ENCODE results near the gene CDKAL1. TPM values are rescaled to one million over a fixed set of nuclear protein-coding genes. Genes with fewer than 3 reads are reported as not detected.

CDKAL1 gene
- total RNA-seq, 1 donor from 2014 or later, result 12.2 TPM

DNA sequence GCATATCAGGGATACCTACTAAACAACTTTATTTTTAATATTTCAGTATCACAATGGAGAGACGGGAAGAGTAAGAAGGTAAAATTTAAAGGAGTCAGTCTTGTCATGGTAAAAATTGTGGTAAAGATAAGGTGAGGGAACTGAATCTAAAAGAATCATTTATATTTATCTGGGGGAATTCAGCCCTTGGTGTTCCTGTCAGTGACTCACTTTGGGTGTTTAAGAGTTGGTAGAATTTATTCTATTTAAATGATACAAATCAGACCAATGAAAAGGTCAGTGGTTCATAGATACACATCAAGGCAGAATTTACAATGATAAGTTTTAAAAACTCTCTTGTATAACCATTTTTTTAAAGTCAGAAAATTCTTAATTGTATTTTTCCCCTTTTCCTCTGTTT, 164.4 kb downstream of the CDKAL1 start:
- DNase-seq (ENCODE audit: low read depth), result no peak
- no peak overlapping the region for H3K4me3 ChIP-seq (ENCODE audit: low read depth, low read length)
- no peak for TF ChIP-seq CTCF (conservative IDR thresholded peaks at IDR 0.05; ENCODE audit: low read depth, low read length)

- DNase-seq (ENCODE audit: low read depth), result no peak
- TF ChIP-seq CTCF (conservative IDR thresholded peaks at IDR 0.05; ENCODE audit: low read depth, low read length), result no peak
- H3K4me3 ChIP-seq (ENCODE audit: low read depth, low read length), result no peak overlapping the region
Measured at GRCh38 chr6:20699402-20699801, 165.1 kb downstream of the CDKAL1 start.

DNA sequence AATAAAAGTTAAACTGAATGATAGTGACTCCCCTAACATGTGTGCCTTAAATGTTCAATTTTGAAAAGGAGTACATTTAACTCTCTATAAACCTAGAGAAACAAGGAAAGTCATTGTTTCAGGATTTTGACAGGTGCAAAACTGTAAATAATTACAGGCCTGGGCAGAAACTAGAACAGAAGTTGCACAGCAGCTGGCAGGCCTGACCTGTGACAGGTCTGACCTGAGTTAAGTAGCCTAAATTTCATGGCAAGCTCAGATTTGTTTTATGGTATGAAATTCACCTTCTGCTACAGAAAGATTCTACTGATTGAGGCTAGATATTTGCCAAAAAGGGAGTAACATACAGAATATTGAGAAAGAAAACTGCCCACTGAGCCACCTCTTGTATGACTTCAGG, 166.1 kb downstream of the CDKAL1 start:
- TF ChIP-seq CTCF (conservative IDR thresholded peaks at IDR 0.05; ENCODE audit: low read depth, low read length), result no peak
- no peak overlapping the region for H3K4me3 ChIP-seq (ENCODE audit: low read depth, low read length)
- DNase-seq (ENCODE audit: low read depth), result no peak

DNA sequence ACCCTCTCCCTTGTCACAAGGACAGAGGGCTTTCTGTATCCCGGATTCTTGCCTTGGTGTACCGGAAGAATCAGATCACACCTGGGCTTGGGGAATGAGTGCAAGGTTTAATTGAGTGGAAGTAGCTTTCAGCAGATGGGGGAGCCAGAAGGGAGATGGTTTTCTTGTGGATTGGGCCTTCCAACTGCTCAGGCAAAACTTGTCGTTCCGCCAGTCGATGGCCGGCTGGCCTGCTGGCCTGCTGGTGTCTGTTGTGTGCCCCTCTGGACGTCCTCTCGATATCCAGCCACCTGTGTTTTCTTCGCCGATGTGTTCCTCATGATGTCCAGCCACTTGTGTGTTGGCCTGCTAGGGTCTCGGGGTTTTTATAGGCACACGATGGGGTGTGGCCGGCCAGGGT, 168.1 kb downstream of the CDKAL1 start:
- TF ChIP-seq CTCF (conservative IDR thresholded peaks at IDR 0.05; ENCODE audit: low read depth, low read length), result no peak
- DNase-seq (ENCODE audit: low read depth), result no peak
- no peak overlapping the region for H3K4me3 ChIP-seq (ENCODE audit: low read depth, low read length)

DNA sequence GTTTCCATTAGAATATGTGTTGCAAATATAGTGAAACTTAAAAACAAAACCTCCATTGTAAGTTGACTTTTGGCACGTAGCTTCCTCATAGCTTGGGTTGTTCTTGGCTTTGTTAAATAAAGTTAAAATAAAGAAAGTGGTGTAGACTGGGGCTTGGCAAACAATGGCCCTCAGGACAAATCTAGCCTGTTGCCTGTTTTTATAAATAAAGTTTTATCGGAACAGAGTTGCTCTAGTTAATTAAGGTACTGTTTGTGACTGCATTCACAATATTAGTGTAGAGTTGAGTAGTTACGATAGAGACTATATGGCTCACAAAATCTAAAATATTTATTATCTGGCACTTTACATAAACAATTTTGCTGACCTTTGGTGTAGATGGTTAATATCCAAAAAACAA, 168.8 kb downstream of the CDKAL1 start:
- no peak for DNase-seq (ENCODE audit: low read depth)
- TF ChIP-seq CTCF (conservative IDR thresholded peaks at IDR 0.05; ENCODE audit: low read depth, low read length), result no peak
- no peak overlapping the region for H3K4me3 ChIP-seq (ENCODE audit: low read depth, low read length)

DNA sequence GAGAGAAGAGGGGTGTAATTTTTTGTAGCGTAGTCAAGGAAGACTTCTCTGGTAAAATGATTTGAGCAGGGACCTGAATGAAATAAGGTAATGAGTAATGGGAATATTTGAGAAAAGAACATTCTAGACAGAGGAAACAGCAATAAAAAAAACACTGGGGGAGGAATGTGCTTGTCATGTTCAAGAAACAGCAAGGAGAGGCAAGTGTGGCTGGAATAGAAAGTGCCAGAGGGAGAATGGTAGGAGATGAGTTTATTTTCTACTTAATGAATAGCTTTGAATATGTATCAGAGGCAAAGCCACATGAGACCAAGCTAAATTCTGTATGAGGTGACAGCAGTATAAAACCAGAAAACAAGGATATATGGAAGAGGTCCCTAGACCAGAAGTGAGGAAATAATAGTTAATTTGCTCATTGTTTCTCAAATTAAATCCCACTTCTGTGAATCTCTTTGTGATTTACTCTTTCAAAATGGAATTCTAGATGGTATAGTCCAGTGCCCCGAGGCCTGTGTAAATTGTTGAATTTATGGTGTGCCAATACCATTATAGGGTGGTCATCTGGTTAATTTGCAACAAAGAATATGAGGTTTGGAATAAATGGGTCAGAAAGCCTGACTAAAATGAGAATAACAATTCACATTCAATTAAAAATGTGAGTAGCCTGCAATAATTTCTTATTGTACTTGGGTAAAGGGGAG, 170.2 kb downstream of the CDKAL1 start:
- H3K4me3 ChIP-seq (ENCODE audit: low read depth, low read length), result peak overlapping the region; percentile 4
- no peak for DNase-seq (ENCODE audit: low read depth)
- TF ChIP-seq CTCF (conservative IDR thresholded peaks at IDR 0.05; ENCODE audit: low read depth, low read length), result no peak

GRCh38 chr6:20705741-20706140, 171.5 kb downstream of the CDKAL1 start:
- H3K4me3 ChIP-seq (ENCODE audit: low read depth, low read length), result no peak overlapping the region
- no peak for DNase-seq (ENCODE audit: low read depth)
- TF ChIP-seq CTCF (conservative IDR thresholded peaks at IDR 0.05; ENCODE audit: low read depth, low read length), result no peak

Data from epithelial cell of proximal tubule (primary cell).